ENCODE data around the gene VTI1A. TPM values are rescaled to one million over a fixed set of nuclear protein-coding genes. Genes with fewer than 3 reads are reported as not detected.

VTI1A gene
- total and polyA plus RNA-seq, 7 donors, result 9.9 to 31.5 (median 20.1) TPM

DNA sequence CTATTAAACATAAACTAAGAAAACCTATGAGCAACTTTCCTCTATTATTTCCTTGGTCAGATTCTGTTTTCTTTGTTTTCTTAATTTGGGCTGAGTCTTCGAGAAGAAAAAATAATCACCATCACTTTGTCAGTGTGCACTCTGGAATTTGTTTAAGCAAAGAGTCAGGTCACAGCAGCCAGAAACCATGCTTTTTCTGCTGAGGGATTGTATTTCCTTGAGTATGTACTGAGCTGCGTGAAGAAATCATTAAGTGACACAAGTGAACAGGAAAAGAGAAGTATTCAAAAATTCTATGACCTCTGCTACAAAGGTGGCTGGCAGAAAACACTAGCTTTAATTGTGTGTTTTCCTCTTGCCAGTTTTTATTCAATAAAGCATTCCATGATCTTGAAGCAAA, 249.6 kb downstream of the VTI1A start:
- ATAC-seq (no peak), DNase-seq (no peak)
- Histone ChIP-seq H3K4me1 (no peaks in the 10 kb centered on the region), H3K27ac (no peak overlapping the region), H3K36me3 (ENCODE audit: insufficient read depth in 1 of 2, low read depth in 1 of 2) (no peaks in the 10 kb centered on the region), H3K27me3 (ENCODE audit: insufficient read depth in 3 of 3, low read length in 2 of 3) (no peaks in the 10 kb centered on the region), H3K4me3 (no peak overlapping the region), H3K9me3 (no peaks in the 10 kb centered on the region)
- intact Hi-C loops (cut with DNase I), result no loop called here
- TF ChIP-seq CTCF (IDR thresholded peaks at IDR 0.05), result no peak
- 34 to 41% (median 35%) methylated on average over 2 of the region's 2 CpGs for whole genome bisulfite sequencing, 3 donors

GRCh38 chr10:112698133-112698817, 251.3 kb downstream of the VTI1A start:
- no peak for TF ChIP-seq CTCF (IDR thresholded peaks at IDR 0.05)
- 73 to 75% (median 75%) methylated on average over 7 of the region's 7 CpGs for WGBS, 3 donors
- Histone ChIP-seq H3K27ac (no peak overlapping the region), H3K4me1 (no peaks in the 10 kb centered on the region), H3K4me3 (no peak overlapping the region), H3K9me3 (no peaks in the 10 kb centered on the region), H3K27me3 (ENCODE audit: insufficient read depth in 3 of 3, low read length in 2 of 3) (no peaks in the 10 kb centered on the region), H3K36me3 (ENCODE audit: insufficient read depth in 1 of 2, low read depth in 1 of 2) (no peaks in the 10 kb centered on the region)
- DNase-seq (no peak), ATAC-seq (no peak)
- intact Hi-C loops (cut with DNase I), result no loop called here

DNA sequence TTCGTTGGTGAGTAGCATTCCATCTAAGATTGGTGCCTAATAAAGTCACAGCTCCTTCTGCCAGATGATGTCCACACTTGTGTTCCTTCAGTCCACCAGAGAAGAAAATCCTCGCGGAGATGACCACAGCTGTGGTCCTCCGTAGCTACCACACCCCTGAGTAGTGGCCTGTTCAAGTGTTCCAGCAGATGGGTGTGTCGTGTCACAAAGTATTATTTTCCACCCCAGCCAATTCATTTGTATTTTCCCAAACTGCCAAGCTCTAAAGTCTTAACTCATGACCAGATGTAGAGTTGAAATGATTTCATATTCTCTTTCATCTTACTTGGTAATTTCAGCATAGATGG, 251.8 kb downstream of the VTI1A start:
- H3K4me3 ChIP-seq, result no peak overlapping the region
- TF ChIP-seq CTCF (IDR thresholded peaks at IDR 0.05), result no peak
- ATAC-seq (no peak), DNase-seq (no peak)
- no peak overlapping the region for H3K27ac ChIP-seq
- 62 to 66% (median 64%) methylated on average over 5 of the region's 5 CpGs for WGBS, 3 donors
- H3K36me3 ChIP-seq (ENCODE audit: insufficient read depth in 1 of 2, low read depth in 1 of 2), result no peaks in the 10 kb centered on the region
- H3K27me3 ChIP-seq (ENCODE audit: insufficient read depth in 3 of 3, low read length in 2 of 3), result no peaks in the 10 kb centered on the region
- intact Hi-C loops (cut with DNase I), result no loop called here
- H3K4me1 ChIP-seq, result no peaks in the 10 kb centered on the region
- H3K9me3 ChIP-seq, result no peaks in the 10 kb centered on the region

DNA sequence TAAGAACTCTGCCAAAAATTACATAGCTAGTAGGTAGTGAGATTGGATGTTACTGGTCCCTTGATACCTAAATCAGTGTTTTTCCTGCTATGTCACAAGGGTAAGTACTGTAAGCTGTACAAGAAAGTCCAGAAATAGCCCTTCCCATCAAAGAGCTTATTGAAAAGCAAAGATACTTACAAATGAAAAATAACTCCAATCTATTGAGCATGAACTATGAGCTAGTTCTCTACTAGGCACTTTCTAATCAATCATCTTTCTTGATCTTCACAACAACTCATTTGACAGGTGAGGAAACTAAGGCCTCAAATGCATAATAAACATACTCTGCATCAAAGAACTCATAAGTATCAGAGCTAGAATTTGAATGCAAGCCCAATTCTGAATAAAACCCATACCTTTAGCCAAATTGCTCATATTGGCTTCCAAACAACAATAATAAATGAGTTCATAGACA, 253.2 kb downstream of the VTI1A start:
- Histone ChIP-seq H3K27ac (no peak overlapping the region), H3K9me3 (no peaks in the 10 kb centered on the region), H3K27me3 (ENCODE audit: insufficient read depth in 3 of 3, low read length in 2 of 3) (no peaks in the 10 kb centered on the region), H3K4me1 (no peaks in the 10 kb centered on the region), H3K36me3 (ENCODE audit: insufficient read depth in 1 of 2, low read depth in 1 of 2) (no peaks in the 10 kb centered on the region), H3K4me3 (no peak overlapping the region)
- intact Hi-C loops (cut with DNase I), result no loop called here
- no peak for TF ChIP-seq CTCF (IDR thresholded peaks at IDR 0.05)
- ATAC-seq, result no peak
- no peak for DNase-seq
